H9 (cell line): ENCODE measurements around the gene GPR34. TPM values are rescaled to one million over a fixed set of nuclear protein-coding genes. Genes with fewer than 3 reads are reported as not detected.

Experiments used
- DNase-seq: peaks from one replicate; pipeline ENCODE4 v3.0.0-alpha.2; 2017
- H2AFZ ChIP-seq: one replicate; pipeline ENCODE4 v1.6.1; 2013; ENCODE audit warnings: mild to moderate bottlenecking, low read length, control low read depth, moderate library complexity
- H2AK5ac ChIP-seq: 2 replicates; pipeline ENCODE4 v1.6.1; 2013; ENCODE audit warnings: low read length, control low read depth, mixed read lengths; ENCODE audit not compliant: insufficient read length
- H2BK120ac ChIP-seq: one replicate; pipeline ENCODE4 v1.6.1; 2013; ENCODE audit warnings: low read depth, mild to moderate bottlenecking, low read length, control low read depth, inconsistent platforms; ENCODE audit not compliant: poor library complexity, severe bottlenecking
- H2BK12ac ChIP-seq: 2 replicates; pipeline ENCODE4 v1.6.1; 2013; ENCODE audit warnings: low read length, control low read depth, mixed read lengths, low read depth; ENCODE audit not compliant: insufficient read length
- H2BK15ac ChIP-seq: 2 replicates; pipeline ENCODE4 v1.6.1; 2013; ENCODE audit warnings: low read depth, low read length, control low read depth
- H2BK20ac ChIP-seq: one replicate; pipeline ENCODE4 v1.6.1; 2013; ENCODE audit warnings: low read depth, mild to moderate bottlenecking, low read length, control low read depth, inconsistent platforms; ENCODE audit not compliant: poor library complexity, severe bottlenecking
- H2BK5ac ChIP-seq: 2 replicates; pipeline ENCODE4 v1.6.1; 2013; ENCODE audit warnings: low read length, control low read depth, mixed read lengths; ENCODE audit not compliant: insufficient read length
- H3K14ac ChIP-seq: 2 replicates; pipeline ENCODE4 v1.6.1; 2013; ENCODE audit warnings: low read length, control low read depth; ENCODE audit not compliant: insufficient read depth
- H3K18ac ChIP-seq: 2 replicates; pipeline ENCODE4 v1.6.1; 2013; ENCODE audit warnings: low read depth, mild to moderate bottlenecking, mixed read lengths, low read length, control low read depth; ENCODE audit not compliant: insufficient read length
- H3K23ac ChIP-seq: 2 replicates; pipeline ENCODE4 v1.6.1; 2013; ENCODE audit warnings: low read length, control low read depth, mixed read lengths, low read depth; ENCODE audit not compliant: insufficient read length
- H3K23me2 ChIP-seq: 2 replicates; pipeline ENCODE4 v1.6.1; 2013; ENCODE audit warnings: low read depth, mild to moderate bottlenecking, mixed read lengths, low read length, control low read depth; ENCODE audit not compliant: insufficient read length, poor library complexity, severe bottlenecking
- H3K27ac ChIP-seq: 2 replicates; pipeline ENCODE4 v1.5.1; 2013; ENCODE audit warnings: low read length, control low read depth, mixed read lengths, low read depth; ENCODE audit not compliant: insufficient read length
- H3K27me3 ChIP-seq: 2 replicates; pipeline ENCODE4 v1.6.1; 2013; ENCODE audit warnings: low read length, control low read depth, inconsistent platforms; ENCODE audit not compliant: insufficient read depth
- H3K4ac ChIP-seq: 2 replicates; pipeline ENCODE4 v1.6.1; 2013; ENCODE audit warnings: low read depth, mild to moderate bottlenecking, control low read depth, inconsistent platforms, low read length, moderate library complexity
- H3K4me1 ChIP-seq: 2 replicates; pipeline ENCODE4 v1.6.1; 2013; ENCODE audit warnings: low read length, control low read depth, inconsistent platforms; ENCODE audit not compliant: insufficient read depth
- H3K4me2 ChIP-seq: 2 replicates; pipeline ENCODE4 v1.6.1; 2013; ENCODE audit warnings: low read length, control low read depth, mixed read lengths; ENCODE audit not compliant: insufficient read length, insufficient read depth
- H3K56ac ChIP-seq: 2 replicates; pipeline ENCODE4 v1.6.1; 2013; ENCODE audit warnings: low read depth, mild to moderate bottlenecking, mixed read lengths, low read length, control low read depth; ENCODE audit not compliant: insufficient read length
- H3K79me1 ChIP-seq: 2 replicates; pipeline ENCODE4 v1.6.1; 2013; ENCODE audit warnings: low read depth, mild to moderate bottlenecking, moderate library complexity, low read length, control low read depth, inconsistent platforms; ENCODE audit not compliant: insufficient read depth, poor library complexity, severe bottlenecking
- H3K79me2 ChIP-seq: 2 replicates; pipeline ENCODE4 v1.6.1; 2013; ENCODE audit warnings: low read length, control low read depth, inconsistent platforms; ENCODE audit not compliant: insufficient read depth
- H3K9ac ChIP-seq: 2 replicates; pipeline ENCODE4 v1.6.1; 2013; ENCODE audit warnings: low read length, control low read depth, mixed read lengths; ENCODE audit not compliant: insufficient read length; ENCODE audit errors: extremely low read depth
- H3K9me3 ChIP-seq: one replicate; pipeline ENCODE4 v1.6.1; 2013; ENCODE audit warnings: low read depth, low read length, inconsistent platforms; ENCODE audit not compliant: control insufficient read depth
- H3T11ph ChIP-seq: one replicate; pipeline ENCODE4 v1.6.1; 2013; ENCODE audit warnings: mild to moderate bottlenecking, low read length, control low read depth, inconsistent platforms
- H4K20me1 ChIP-seq: one replicate; pipeline ENCODE4 v1.6.1; 2013; ENCODE audit not compliant: control insufficient read depth, insufficient read length, insufficient read depth
- H4K5ac ChIP-seq: 2 replicates; pipeline ENCODE4 v1.6.1; 2013; ENCODE audit warnings: low read depth, mild to moderate bottlenecking, mixed read lengths, low read length, control low read depth; ENCODE audit not compliant: insufficient read length
- H4K8ac ChIP-seq: replicated peaks from 2 replicates; pipeline ENCODE4 v1.6.1; 2013; ENCODE audit warnings: low read length, control low read depth, mixed read lengths, low read depth; ENCODE audit not compliant: insufficient read length
- H4K91ac ChIP-seq: 2 replicates; pipeline ENCODE4 v1.6.1; 2013; ENCODE audit warnings: low read depth, mild to moderate bottlenecking, moderate library complexity, mixed read lengths, low read length, control low read depth; ENCODE audit not compliant: insufficient read length
- H3K27ac Mint-ChIP-seq, 3 experiments: 2 replicates in 2 of 3; 3 replicates in 1 of 3; pipeline ENCODE4 v1.8.0; 2020 to 2021; ENCODE audit warnings: mixed read lengths in 3 of 3, mild to moderate bottlenecking in 1 of 3, moderate library complexity in 1 of 3
- H3K27me3 Mint-ChIP-seq: 2 replicates; pipeline ENCODE4 v1.8.0; 2021; ENCODE audit warnings: low read depth, mild to moderate bottlenecking, moderate library complexity, mixed read lengths
- H3K36me3 Mint-ChIP-seq, 3 experiments: 2 replicates in 2 of 3; 3 replicates in 1 of 3; pipeline ENCODE4 v1.8.0; 2020 to 2021; ENCODE audit warnings: low read depth in 3 of 3, mixed read lengths in 3 of 3; ENCODE audit not compliant: insufficient read depth in 1 of 3
- H3K4me1 Mint-ChIP-seq, 2 experiments: 2 replicates each; pipeline ENCODE4 v1.8.0; 2020; ENCODE audit warnings: mixed read lengths in 2 of 2
- H3K4me3 Mint-ChIP-seq, 2 experiments: 2 replicates in 1 of 2; 3 replicates in 1 of 2; pipeline ENCODE4 v1.8.0; 2020 to 2021; ENCODE audit warnings: mild to moderate bottlenecking in 2 of 2, mixed read lengths in 2 of 2, moderate library complexity in 1 of 2
- H3K9me3 Mint-ChIP-seq, 2 experiments: 2 replicates in 1 of 2; 3 replicates in 1 of 2; pipeline ENCODE4 v1.8.0; 2020; ENCODE audit warnings: mild to moderate bottlenecking in 2 of 2, mixed read lengths in 2 of 2, moderate library complexity in 1 of 2
- WGBS: extraction: QIAGEN DNeasy Blood & Tissue Kit; methylation state at CpG from one replicate; pipeline ENCODE4 v1.1.7; 2013; ENCODE audit warnings: missing lambda C conversion rate, low lambda C conversion rate, mixed read lengths; ENCODE audit not compliant: insufficient read length; ENCODE audit errors: extremely low coverage; 5-methylcytosine and 5-hydroxymethylcytosine counted together
- total RNA-seq: library from RNA; stranded (reverse); gene quantifications from 2 replicates; pipeline ENCODE4 v1.2.1, GENCODE V29; 2021
- TF ChIP-seq, protein P1 (sequence below): fragments of 200-600 bp; sonication (generic); conservative IDR thresholded peaks from 3 replicates; pipeline ENCODE4 v1.8.0; 2021; ENCODE audit warnings: antibody characterized with exemption, mild to moderate bottlenecking

GPR34 gene
- total RNA-seq, 1 experiment from 2014 or later, result not detected

DNA sequence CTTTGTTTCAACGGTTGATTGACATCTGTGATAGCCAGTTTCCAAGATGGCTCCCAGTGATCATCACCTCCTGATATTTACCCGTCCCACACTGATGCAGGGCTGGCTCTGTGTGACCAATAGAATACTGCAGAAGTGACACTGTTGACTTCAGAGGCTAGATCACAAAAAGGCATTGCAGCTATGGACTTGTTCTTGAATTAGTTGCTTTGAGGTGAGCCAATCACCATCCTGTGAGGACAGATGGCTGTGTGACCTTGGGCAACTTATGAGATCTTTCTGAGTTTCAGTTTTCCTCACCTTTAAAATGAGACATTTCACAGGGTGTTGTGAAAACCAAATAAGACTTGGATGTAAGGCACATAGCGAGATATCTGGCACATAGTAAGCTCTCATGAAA is 33.4 kb downstream of the GPR34 start:
- H4K5ac ChIP-seq, result no peak overlapping the region
- no peak overlapping the region for H2BK20ac ChIP-seq
- H3K4me1 ChIP-seq, result peaks cover 5% of the 10 kb centered on the region; the same call in 1 of the 2 replicates
- H3K4me1 Mint-ChIP-seq, result peaks cover 10 to 15% of the 10 kb centered on the region in 2 experiments
- H3K27ac Mint-ChIP-seq, result no peak overlapping the region
- H3K23ac ChIP-seq, result no peak overlapping the region
- no peaks in the 10 kb centered on the region for H3K27me3 ChIP-seq
- H3K4me3 Mint-ChIP-seq, result no peak overlapping the region
- H3K4me2 ChIP-seq, result no peak overlapping the region
- no peak overlapping the region for H4K8ac ChIP-seq
- no peak overlapping the region for H3K14ac ChIP-seq
- no peak overlapping the region for H3K9ac ChIP-seq
- H3K27me3 Mint-ChIP-seq, result no peaks in the 10 kb centered on the region; the same call in 1 of the 2 replicates
- no CpG with 5 or more reads among the region's 3 CpGs for WGBS
- no peak overlapping the region for H2BK120ac ChIP-seq
- H3K4ac ChIP-seq, result no peak overlapping the region
- DNase-seq, result no peak
- H2BK5ac ChIP-seq, result no peak overlapping the region
- H3K9me3 Mint-ChIP-seq, result peaks cover 55 to 57% of the 10 kb centered on the region in 2 experiments
- H3K9me3 ChIP-seq, result peaks cover 9% of the 10 kb centered on the region
- TF ChIP-seq, protein P1, sequence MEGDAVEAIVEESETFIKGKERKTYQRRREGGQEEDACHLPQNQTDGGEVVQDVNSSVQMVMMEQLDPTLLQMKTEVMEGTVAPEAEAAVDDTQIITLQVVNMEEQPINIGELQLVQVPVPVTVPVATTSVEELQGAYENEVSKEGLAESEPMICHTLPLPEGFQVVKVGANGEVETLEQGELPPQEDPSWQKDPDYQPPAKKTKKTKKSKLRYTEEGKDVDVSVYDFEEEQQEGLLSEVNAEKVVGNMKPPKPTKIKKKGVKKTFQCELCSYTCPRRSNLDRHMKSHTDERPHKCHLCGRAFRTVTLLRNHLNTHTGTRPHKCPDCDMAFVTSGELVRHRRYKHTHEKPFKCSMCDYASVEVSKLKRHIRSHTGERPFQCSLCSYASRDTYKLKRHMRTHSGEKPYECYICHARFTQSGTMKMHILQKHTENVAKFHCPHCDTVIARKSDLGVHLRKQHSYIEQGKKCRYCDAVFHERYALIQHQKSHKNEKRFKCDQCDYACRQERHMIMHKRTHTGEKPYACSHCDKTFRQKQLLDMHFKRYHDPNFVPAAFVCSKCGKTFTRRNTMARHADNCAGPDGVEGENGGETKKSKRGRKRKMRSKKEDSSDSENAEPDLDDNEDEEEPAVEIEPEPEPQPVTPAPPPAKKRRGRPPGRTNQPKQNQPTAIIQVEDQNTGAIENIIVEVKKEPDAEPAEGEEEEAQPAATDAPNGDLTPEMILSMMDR, result no peak
- H3K79me2 ChIP-seq, result no peaks in the 10 kb centered on the region
- no peak overlapping the region for H2AK5ac ChIP-seq
- H2AFZ ChIP-seq, result no peak overlapping the region
- no peak overlapping the region for H3K27ac ChIP-seq
- H2BK12ac ChIP-seq, result no peak overlapping the region
- H3K79me1 ChIP-seq, result no peaks in the 10 kb centered on the region
- H3K23me2 ChIP-seq, result no peaks in the 10 kb centered on the region
- H2BK15ac ChIP-seq, result peak overlapping the region; percentile 20; the same call in 1 of the 2 replicates
- peaks cover 21 to 28% (median 24%) of the 10 kb centered on the region in 3 experiments for H3K36me3 Mint-ChIP-seq
- H4K20me1 ChIP-seq, result no peaks in the 10 kb centered on the region
- H3K56ac ChIP-seq, result no peak overlapping the region
- H3K18ac ChIP-seq, result no peak overlapping the region
- no peak overlapping the region for H3T11ph ChIP-seq
- H4K91ac ChIP-seq, result no peak overlapping the region
